ENCODE measurements around the gene TTBK2. TPM values are rescaled to one million over a fixed set of nuclear protein-coding genes. Genes with fewer than 3 reads are reported as not detected.

The TTBK2 gene
- polyA plus RNA-seq, 1 donor (not counting 4 experiments of a cell fraction or from before 2014, with no cell fraction given), result 7.3 TPM

GRCh38 chr15:42736793-42737528 is 183.6 kb downstream of the TTBK2 start, which contains the start of gene CDAN1:
TSS of gene CDAN1 (minus strand) at chr15:42737128. CDS start at chr15:42737102, 26 bp downstream.
- DNase-seq (ENCODE audit: low read depth, low spot score), result peak; percentile 33
- Histone ChIP-seq H3K27ac (ENCODE audit: control insufficient read depth, insufficient read depth, low read length) (peak within 1 kb of the TSS; percentile 76), H3K27me3 (ENCODE audit: control insufficient read depth, extremely low read depth, insufficient read depth, low read length) (no peaks in the 10 kb centered on the region), H3K9me3 (ENCODE audit: control insufficient read depth, low read depth, low read length) (no peaks in the 10 kb centered on the region), H3K4me3 (ENCODE audit: control insufficient read depth in 2 of 3, extremely low read depth in 1 of 3, insufficient read depth in 2 of 3, low read depth in 1 of 3, low read length in 3 of 3) (peak within 1 kb of the TSS; percentile 76 to 79 (median 76)), H3K79me2 (ENCODE audit: control insufficient read depth, insufficient read depth, low read length) (peaks cover 4% of the 10 kb centered on the region), H2AFZ (ENCODE audit: control insufficient read depth, low read length) (peak within 1 kb of the TSS; percentile 93), H3K9me1 (ENCODE audit: control insufficient read depth, extremely low read depth, insufficient read depth, low read length) (no peaks in the 10 kb centered on the region), H3K36me3 (ENCODE audit: control insufficient read depth in 2 of 2, extremely low read depth in 1 of 2, insufficient read depth in 2 of 2, low read length in 2 of 2) (peaks cover 14 to 28% of the 10 kb centered on the region in 2 experiments), H3K4me2 (ENCODE audit: control insufficient read depth, extremely low read depth, insufficient read depth, low read depth, low read length) (peak within 1 kb of the TSS; percentile 90), H3K4me1 (ENCODE audit: control insufficient read depth, extremely low read depth, insufficient read depth, low read length) (peaks cover 12% of the 10 kb centered on the region), H4K20me1 (ENCODE audit: control insufficient read depth, extremely low read depth, insufficient read depth, low read length) (no peaks in the 10 kb centered on the region), H3K9ac (ENCODE audit: control insufficient read depth, extremely low read depth, insufficient read depth, low read length) (peak within 1 kb of the TSS; percentile 81)
- dilution Hi-C loops (cut with MboI; ENCODE audit: extremely low pct_ligation_motif_present, low sequenced_read_pairs), result no loop called here
- TF ChIP-seq EZH2 (IDR thresholded peaks at IDR 0.05; ENCODE audit: low read length) (no peak), CTCF (optimal IDR thresholded peaks at IDR 0.05 in 1 of 3, IDR thresholded peaks at IDR 0.05 in 1 of 3, conservative IDR thresholded peaks at IDR 0.05 in 1 of 3; ENCODE audit: extremely low read depth in 1 of 3, insufficient read depth in 2 of 3, low read length in 3 of 3) (peak in 1 of 3 experiments; percentile 2)
- no peak for FAIRE-seq

- dilution Hi-C loops (cut with MboI; ENCODE audit: extremely low pct_ligation_motif_present, low sequenced_read_pairs), result no loop called here
- H3K4me2 ChIP-seq (ENCODE audit: control insufficient read depth, extremely low read depth, insufficient read depth, low read depth, low read length), result peak overlapping the region; percentile 70
- no peaks in the 10 kb centered on the region for H3K27me3 ChIP-seq (ENCODE audit: control insufficient read depth, extremely low read depth, insufficient read depth, low read length)
- H4K20me1 ChIP-seq (ENCODE audit: control insufficient read depth, extremely low read depth, insufficient read depth, low read length), result no peaks in the 10 kb centered on the region
- H3K4me1 ChIP-seq (ENCODE audit: control insufficient read depth, extremely low read depth, insufficient read depth, low read length), result peaks cover 12% of the 10 kb centered on the region
- TF ChIP-seq CTCF (optimal IDR thresholded peaks at IDR 0.05 in 1 of 3, IDR thresholded peaks at IDR 0.05 in 1 of 3, conservative IDR thresholded peaks at IDR 0.05 in 1 of 3; ENCODE audit: extremely low read depth in 1 of 3, insufficient read depth in 2 of 3, low read length in 3 of 3), result no peak
- peaks cover 4% of the 10 kb centered on the region for H3K79me2 ChIP-seq (ENCODE audit: control insufficient read depth, insufficient read depth, low read length)
- peaks cover 16 to 32% of the 10 kb centered on the region in 2 experiments for H3K36me3 ChIP-seq (ENCODE audit: control insufficient read depth in 2 of 2, extremely low read depth in 1 of 2, insufficient read depth in 2 of 2, low read length in 2 of 2)
- peak overlapping the region; percentile 81 for H3K9ac ChIP-seq (ENCODE audit: control insufficient read depth, extremely low read depth, insufficient read depth, low read length)
- FAIRE-seq, result no peak
- H3K9me1 ChIP-seq (ENCODE audit: control insufficient read depth, extremely low read depth, insufficient read depth, low read length), result no peaks in the 10 kb centered on the region
- DNase-seq (ENCODE audit: low read depth, low spot score), result no peak
- peak overlapping the region; percentile 93 for H2AFZ ChIP-seq (ENCODE audit: control insufficient read depth, low read length)
- peak overlapping the region; percentile 59 for H3K27ac ChIP-seq (ENCODE audit: control insufficient read depth, insufficient read depth, low read length)
- peak overlapping the region; percentile 76 to 79 (median 76) for H3K4me3 ChIP-seq (ENCODE audit: control insufficient read depth in 2 of 3, extremely low read depth in 1 of 3, insufficient read depth in 2 of 3, low read depth in 1 of 3, low read length in 3 of 3)
- no peaks in the 10 kb centered on the region for H3K9me3 ChIP-seq (ENCODE audit: control insufficient read depth, low read depth, low read length)
These were observed 184.3 kb downstream of the TTBK2 start for GRCh38 chr15:42736178-42736792.

Data from keratinocyte (primary cell).